Measurements from ENCODE around the gene CSHL1. TPM values are rescaled to one million over a fixed set of nuclear protein-coding genes. Genes with fewer than 3 reads are reported as not detected.

Gene CSHL1
- total and polyA plus RNA-seq, 2 experiments from 2014 or later = 0.44 TPM; not detected in 1

DNA sequence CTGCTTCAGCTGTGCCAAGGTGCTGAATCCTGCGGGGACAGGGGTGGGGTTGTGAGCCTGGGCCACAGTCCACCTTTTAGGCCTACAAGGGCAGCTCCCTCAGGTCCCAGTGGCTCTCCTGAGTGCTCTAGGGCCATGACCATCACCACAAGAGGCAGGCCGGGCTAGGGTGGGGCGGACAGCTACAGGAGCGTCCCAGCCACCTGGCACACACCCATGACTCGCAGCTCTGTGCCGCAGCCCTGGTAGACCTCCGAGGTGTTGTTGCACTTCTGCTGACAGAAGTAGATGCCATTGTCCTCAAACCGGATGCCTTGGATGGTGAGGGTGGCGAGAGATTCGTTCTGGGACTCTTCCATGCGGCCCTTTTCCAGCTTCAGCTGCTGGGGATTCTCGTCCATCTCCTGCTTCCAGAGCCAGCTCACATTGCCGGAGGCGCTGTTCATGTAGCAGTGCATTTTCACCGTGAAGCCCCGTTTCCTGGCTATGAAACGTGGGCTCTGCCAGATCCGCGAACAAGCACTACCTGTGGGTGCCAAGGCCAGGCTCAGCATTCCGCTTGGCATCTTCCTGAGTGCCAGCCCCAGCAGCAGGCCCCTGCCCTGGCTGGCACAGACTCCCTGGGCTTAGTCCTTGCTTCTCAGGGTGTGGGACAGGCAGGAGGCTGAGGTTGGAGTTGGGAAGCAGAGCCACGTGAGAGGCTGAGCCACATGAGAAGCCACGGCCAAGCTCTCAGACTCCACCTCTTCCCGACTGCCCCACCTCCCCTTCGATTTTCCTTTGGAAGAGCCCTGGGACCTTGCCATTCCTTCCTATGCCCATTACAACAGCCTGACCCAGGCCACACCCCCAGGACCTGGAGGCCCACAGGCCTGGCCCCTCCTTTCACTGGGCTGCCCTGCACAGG is 19.1 kb upstream of the CSHL1 start:
- 0 out of 2 replicates have a peak overlapping the region, but pooled peaks have one; percentile 64 for H3K4me2 ChIP-seq
- DNase-seq (ENCODE audit: low spot score) = peak; percentile 35
- TF ChIP-seq NANOG (IDR thresholded peaks at IDR 0.05; ENCODE audit: borderline replicate concordance) (no peak), POLR2AphosphoS5 (IDR thresholded peaks at IDR 0.05; ENCODE audit: low read depth) (no peak)
- TF ChIP-seq, protein P1, sequence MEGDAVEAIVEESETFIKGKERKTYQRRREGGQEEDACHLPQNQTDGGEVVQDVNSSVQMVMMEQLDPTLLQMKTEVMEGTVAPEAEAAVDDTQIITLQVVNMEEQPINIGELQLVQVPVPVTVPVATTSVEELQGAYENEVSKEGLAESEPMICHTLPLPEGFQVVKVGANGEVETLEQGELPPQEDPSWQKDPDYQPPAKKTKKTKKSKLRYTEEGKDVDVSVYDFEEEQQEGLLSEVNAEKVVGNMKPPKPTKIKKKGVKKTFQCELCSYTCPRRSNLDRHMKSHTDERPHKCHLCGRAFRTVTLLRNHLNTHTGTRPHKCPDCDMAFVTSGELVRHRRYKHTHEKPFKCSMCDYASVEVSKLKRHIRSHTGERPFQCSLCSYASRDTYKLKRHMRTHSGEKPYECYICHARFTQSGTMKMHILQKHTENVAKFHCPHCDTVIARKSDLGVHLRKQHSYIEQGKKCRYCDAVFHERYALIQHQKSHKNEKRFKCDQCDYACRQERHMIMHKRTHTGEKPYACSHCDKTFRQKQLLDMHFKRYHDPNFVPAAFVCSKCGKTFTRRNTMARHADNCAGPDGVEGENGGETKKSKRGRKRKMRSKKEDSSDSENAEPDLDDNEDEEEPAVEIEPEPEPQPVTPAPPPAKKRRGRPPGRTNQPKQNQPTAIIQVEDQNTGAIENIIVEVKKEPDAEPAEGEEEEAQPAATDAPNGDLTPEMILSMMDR (conservative IDR thresholded peaks at IDR 0.05; ENCODE audit: low read depth in 2 of 2) = no peak
- TF ChIP-seq, protein P2, sequence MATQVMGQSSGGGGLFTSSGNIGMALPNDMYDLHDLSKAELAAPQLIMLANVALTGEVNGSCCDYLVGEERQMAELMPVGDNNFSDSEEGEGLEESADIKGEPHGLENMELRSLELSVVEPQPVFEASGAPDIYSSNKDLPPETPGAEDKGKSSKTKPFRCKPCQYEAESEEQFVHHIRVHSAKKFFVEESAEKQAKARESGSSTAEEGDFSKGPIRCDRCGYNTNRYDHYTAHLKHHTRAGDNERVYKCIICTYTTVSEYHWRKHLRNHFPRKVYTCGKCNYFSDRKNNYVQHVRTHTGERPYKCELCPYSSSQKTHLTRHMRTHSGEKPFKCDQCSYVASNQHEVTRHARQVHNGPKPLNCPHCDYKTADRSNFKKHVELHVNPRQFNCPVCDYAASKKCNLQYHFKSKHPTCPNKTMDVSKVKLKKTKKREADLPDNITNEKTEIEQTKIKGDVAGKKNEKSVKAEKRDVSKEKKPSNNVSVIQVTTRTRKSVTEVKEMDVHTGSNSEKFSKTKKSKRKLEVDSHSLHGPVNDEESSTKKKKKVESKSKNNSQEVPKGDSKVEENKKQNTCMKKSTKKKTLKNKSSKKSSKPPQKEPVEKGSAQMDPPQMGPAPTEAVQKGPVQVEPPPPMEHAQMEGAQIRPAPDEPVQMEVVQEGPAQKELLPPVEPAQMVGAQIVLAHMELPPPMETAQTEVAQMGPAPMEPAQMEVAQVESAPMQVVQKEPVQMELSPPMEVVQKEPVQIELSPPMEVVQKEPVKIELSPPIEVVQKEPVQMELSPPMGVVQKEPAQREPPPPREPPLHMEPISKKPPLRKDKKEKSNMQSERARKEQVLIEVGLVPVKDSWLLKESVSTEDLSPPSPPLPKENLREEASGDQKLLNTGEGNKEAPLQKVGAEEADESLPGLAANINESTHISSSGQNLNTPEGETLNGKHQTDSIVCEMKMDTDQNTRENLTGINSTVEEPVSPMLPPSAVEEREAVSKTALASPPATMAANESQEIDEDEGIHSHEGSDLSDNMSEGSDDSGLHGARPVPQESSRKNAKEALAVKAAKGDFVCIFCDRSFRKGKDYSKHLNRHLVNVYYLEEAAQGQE (IDR thresholded peaks at IDR 0.05; ENCODE audit: unreplicated experiment) = no peak
- Mint-ChIP-seq H3K27ac (no peak overlapping the region), H3K36me3 (ENCODE audit: low read depth) (no peaks in the 10 kb centered on the region), H3K27me3 (ENCODE audit: insufficient read depth, low read depth, poor library complexity) (peaks cover 8% of the 10 kb centered on the region), H3K4me3 (no peak overlapping the region), H3K4me1 (peaks cover 13% of the 10 kb centered on the region), H3K9me3 (no peaks in the 10 kb centered on the region)
- H3K9me2 ChIP-seq (ENCODE audit: insufficient read depth) = no peaks in the 10 kb centered on the region
- H3K27ac ChIP-seq (ENCODE audit: low read depth) = no peak overlapping the region
- H3K36me3 ChIP-seq (ENCODE audit: insufficient read depth) = no peaks in the 10 kb centered on the region
- no peaks in the 10 kb centered on the region for H4K20me1 ChIP-seq (replicated peaks; ENCODE audit: insufficient read depth)
- no peaks in the 10 kb centered on the region for H3K79me2 ChIP-seq (replicated peaks; ENCODE audit: insufficient read depth)
- no peak overlapping the region for H2AFZ ChIP-seq
- peaks cover 14% of the 10 kb centered on the region; the same call in 1 of the 2 replicates for H3K4me1 ChIP-seq (ENCODE audit: insufficient read depth)
- ATAC-seq = peak; percentile 60
- H3K4me3 ChIP-seq = no peak overlapping the region
- H3F3A ChIP-seq (replicated peaks; ENCODE audit: low read depth) = no peaks in the 10 kb centered on the region
- H3K27me3 ChIP-seq (ENCODE audit: insufficient read depth) = no peaks in the 10 kb centered on the region

DNA sequence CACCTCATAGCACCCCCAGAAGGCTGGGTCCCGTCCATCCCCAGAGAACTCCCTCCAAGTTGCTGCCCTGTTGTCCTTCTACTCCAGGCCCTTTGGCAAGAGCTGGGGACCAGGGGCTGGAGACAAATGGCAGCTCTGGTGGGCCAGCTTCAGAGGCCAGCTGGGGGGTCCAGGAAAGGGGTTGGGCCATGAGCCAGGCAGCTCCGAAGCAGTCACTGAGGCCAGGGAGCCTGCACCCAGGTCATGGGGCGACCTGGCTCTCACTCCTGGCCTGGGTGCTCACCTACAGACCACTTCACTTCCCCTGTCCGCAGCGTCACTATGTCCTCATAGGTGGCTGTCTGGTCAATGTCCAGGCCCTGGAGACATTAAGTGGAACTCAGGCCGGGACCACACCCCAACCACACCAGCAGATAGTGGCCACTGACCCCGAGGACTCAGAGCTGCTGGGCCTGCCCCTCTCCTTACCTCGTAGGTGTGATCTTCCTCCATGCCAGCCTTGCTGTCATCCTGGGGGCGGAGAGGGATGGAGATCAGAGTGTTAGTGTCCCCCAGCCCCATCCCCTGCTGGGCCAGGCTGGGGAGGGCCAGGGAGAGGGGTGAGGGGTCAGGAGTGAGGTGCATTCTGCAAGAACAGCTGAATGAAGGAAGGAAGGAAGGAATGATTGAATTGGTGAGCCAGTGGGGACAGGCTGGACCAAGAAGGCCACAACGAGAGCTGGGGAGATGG is 18.1 kb upstream of the CSHL1 start:
- Histone ChIP-seq H3K27ac (ENCODE audit: low read depth) (no peak overlapping the region), H3K4me2 (no peak overlapping the region), H2AFZ (no peak overlapping the region), H3K4me3 (no peak overlapping the region), H3K27me3 (ENCODE audit: insufficient read depth) (no peaks in the 10 kb centered on the region), H3F3A (replicated peaks; ENCODE audit: low read depth) (no peaks in the 10 kb centered on the region), H3K36me3 (ENCODE audit: insufficient read depth) (no peaks in the 10 kb centered on the region), H3K4me1 (ENCODE audit: insufficient read depth) (peaks cover 14% of the 10 kb centered on the region; the same call in 1 of the 2 replicates), H4K20me1 (replicated peaks; ENCODE audit: insufficient read depth) (no peaks in the 10 kb centered on the region), H3K79me2 (replicated peaks; ENCODE audit: insufficient read depth) (no peaks in the 10 kb centered on the region), H3K9me2 (ENCODE audit: insufficient read depth) (no peaks in the 10 kb centered on the region)
- peaks cover 13% of the 10 kb centered on the region for H3K4me1 Mint-ChIP-seq
- peaks cover 7% of the 10 kb centered on the region for H3K27me3 Mint-ChIP-seq (ENCODE audit: insufficient read depth, low read depth, poor library complexity)
- H3K9me3 Mint-ChIP-seq = no peaks in the 10 kb centered on the region
- H3K36me3 Mint-ChIP-seq (ENCODE audit: low read depth) = no peaks in the 10 kb centered on the region
- DNase-seq (ENCODE audit: low spot score) (no peak), ATAC-seq (no peak)
- no peak overlapping the region for H3K4me3 Mint-ChIP-seq
- no peak overlapping the region for H3K27ac Mint-ChIP-seq
- TF ChIP-seq EZH2phosphoT487 (IDR thresholded peaks at IDR 0.05; ENCODE audit: unreplicated experiment) (no peak), EZH2 (IDR thresholded peaks at IDR 0.05; ENCODE audit: low read depth, unreplicated experiment) (no peak), NANOG (IDR thresholded peaks at IDR 0.05; ENCODE audit: borderline replicate concordance) (no peak), JUNB (IDR thresholded peaks at IDR 0.05; ENCODE audit: unreplicated experiment) (no peak), ZNF331 (CRISPR knock-in tag; IDR thresholded peaks at IDR 0.05; ENCODE audit: low read depth) (no peak), STAT1 (IDR thresholded peaks at IDR 0.05; ENCODE audit: unreplicated experiment) (no peak), CREB1 (CRISPR knock-in tag; IDR thresholded peaks at IDR 0.05; ENCODE audit: low read depth) (no peak), POLR2AphosphoS5 (IDR thresholded peaks at IDR 0.05; ENCODE audit: low read depth) (no peak), ZNF114 (CRISPR knock-in tag; IDR thresholded peaks at IDR 0.05) (no peak)
- TF ChIP-seq, protein P1 (conservative IDR thresholded peaks at IDR 0.05; ENCODE audit: low read depth in 2 of 2) = no peak
- TF ChIP-seq, protein P3, sequence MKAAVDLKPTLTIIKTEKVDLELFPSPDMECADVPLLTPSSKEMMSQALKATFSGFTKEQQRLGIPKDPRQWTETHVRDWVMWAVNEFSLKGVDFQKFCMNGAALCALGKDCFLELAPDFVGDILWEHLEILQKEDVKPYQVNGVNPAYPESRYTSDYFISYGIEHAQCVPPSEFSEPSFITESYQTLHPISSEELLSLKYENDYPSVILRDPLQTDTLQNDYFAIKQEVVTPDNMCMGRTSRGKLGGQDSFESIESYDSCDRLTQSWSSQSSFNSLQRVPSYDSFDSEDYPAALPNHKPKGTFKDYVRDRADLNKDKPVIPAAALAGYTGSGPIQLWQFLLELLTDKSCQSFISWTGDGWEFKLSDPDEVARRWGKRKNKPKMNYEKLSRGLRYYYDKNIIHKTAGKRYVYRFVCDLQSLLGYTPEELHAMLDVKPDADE (IDR thresholded peaks at IDR 0.05) = no peak
